ENCODE measurements around the gene ARF6. TPM values are rescaled to one million over a fixed set of nuclear protein-coding genes. Genes with fewer than 3 reads are reported as not detected.

The ARF6 gene
- total and polyA plus RNA-seq, 5 donors from 2014 or later: 94.6 to 171 (median 152) TPM

- H3K27ac ChIP-seq (ENCODE audit: insufficient read depth, low read length, poor library complexity, severe bottlenecking): peak overlapping the region; percentile 67
- Mint-ChIP-seq H3K27me3 (no peaks in the 10 kb centered on the region), H3K4me1 (peaks cover 43 to 84% (median 63%) of the 10 kb centered on the region in 4 donors), H3K9me3 (peaks cover 0 to 12% (median 0%) of the 10 kb centered on the region in 7 donors), H3K27ac (peak overlapping the region; percentile 94 to 95 (median 95)), H3K36me3 (peaks cover 8% of the 10 kb centered on the region), H3K4me3 (peak overlapping the region; percentile 27 to 80 (median 56))
- H3K9me3 ChIP-seq (ENCODE audit: control insufficient read depth in 2 of 2, low read length in 2 of 2): peaks cover 0 to 2% of the 10 kb centered on the region in 2 experiments
- DNase-seq: peak in 2 of 3 donors; percentile 26 to 74
- no peaks in the 10 kb centered on the region for H3K27me3 ChIP-seq (ENCODE audit: control insufficient read depth, insufficient read depth, low read length)
- H3K4me1 ChIP-seq (ENCODE audit: control insufficient read depth, insufficient read depth, low read length, poor library complexity, severe bottlenecking): peaks cover 44% of the 10 kb centered on the region
- no peaks in the 10 kb centered on the region for H3K36me3 ChIP-seq (ENCODE audit: control insufficient read depth, insufficient read depth, low read length)
- ATAC-seq (ENCODE audit: low read depth in 2 of 2): peak; percentile 56 to 62
- peak overlapping the region; percentile 69 for H3K4me3 ChIP-seq (ENCODE audit: low read depth, low read length)
Measured at GRCh38 chr14:49945448-49946319, 52.8 kb downstream of the ARF6 start.

Other genes with a start within 250 kb of the ARF6 start
- gene POLE2, start 204.9 kb upstream of the ARF6 start, total RNA-seq: 1.6 TPM
- gene POLE2, start 204.9 kb upstream of the ARF6 start, polyA plus RNA-seq: 1 to 10 TPM; 1.8 to 2.5 (median 2.3) TPM
- gene KLHDC1, start 200.0 kb upstream of the ARF6 start, total RNA-seq: 3.1 TPM
- 1 to 10 TPM; 1.2 to 3.9 (median 1.6) TPM for gene KLHDC1, start 200.0 kb upstream of the ARF6 start, polyA plus RNA-seq
- 81.1 TPM for gene KLHDC2, start 124.9 kb upstream of the ARF6 start, total RNA-seq
- gene KLHDC2, start 124.9 kb upstream of the ARF6 start, polyA plus RNA-seq: 100 to 1,000 TPM in 3 of 4 donors, 10 to 100 TPM in 1; 95.7 to 124 (median 117) TPM
- gene NEMF, start 40.3 kb upstream of the ARF6 start, total RNA-seq: 79.6 TPM
- 10 to 100 TPM; 32.6 to 40.5 (median 36.1) TPM for gene NEMF, start 40.3 kb upstream of the ARF6 start, polyA plus RNA-seq
- gene VCPKMT, start 223.5 kb downstream of the ARF6 start, total RNA-seq: 30.0 TPM
- 10 to 100 TPM in 3 of 4 donors, 1 to 10 TPM in 1; 10.0 to 13.6 (median 12.0) TPM for gene VCPKMT, start 223.5 kb downstream of the ARF6 start, polyA plus RNA-seq